H1 (cell line): ENCODE measurements around the gene CLPTM1L. TPM values are rescaled to one million over a fixed set of nuclear protein-coding genes. Genes with fewer than 3 reads are reported as not detected.
A peak's percentile ranks its signal among the peaks of the same experiment; 100 is the strongest.

Experiments
- ASH2L ChIP-seq: fragments of 200-600, 300-600 bp; sonication (generic); IDR thresholded peaks from one replicate; pipeline ENCODE4 v1.7.1; 2017; ENCODE audit warnings: low read length
- CREB1 ChIP-seq: IDR thresholded peaks from 2 replicates; pipeline ENCODE4 v1.6.1; 2012; ENCODE audit warnings: inconsistent platforms
- polyA plus RNA-seq, 7 experiments: library from polyadenylated mRNA; depleted of rRNA in 3 of 7; stranded (reverse) in 5 of 7; unstranded in 2 of 7; fragments of >200 nt in 5 of 7; fragments of 200-250 nt in 2 of 7; gene quantifications; 1 replicate in 5 of 7; 2 replicates in 1 of 7; 4 replicates in 1 of 7; pipeline versions ENCODE4 v1.2.1 to v1.2.3, GENCODE V29; 2011 to 2013; ENCODE audit warnings: missing spikeins in 2 of 7, mixed read lengths in 2 of 7
- total RNA-seq: library from RNA; stranded (reverse); fragmentation: NEBNext Ultra II Directional; extraction: Animal tissue kit (Norgen Biotek cat#: 25700); gene quantifications from 2 replicates; pipeline ENCODE4 v1.2.1, GENCODE V29; 2021

Gene CLPTM1L
- total and polyA plus RNA-seq, 2 of the 8 experiments (the other 6 are each of a cell fraction or from before 2014, with no cell fraction given): 102 to 119 TPM

GRCh38 chr5:1295650-1296037, 49.3 kb downstream of the CLPTM1L start (continued):
- TF ChIP-seq CREB1 (0 out of 2 replicates have a peak, but pooled peaks have one; percentile 0), ASH2L (peak; percentile 28)
